ENCODE data around the gene DSCAM.

The DSCAM gene

DNA sequence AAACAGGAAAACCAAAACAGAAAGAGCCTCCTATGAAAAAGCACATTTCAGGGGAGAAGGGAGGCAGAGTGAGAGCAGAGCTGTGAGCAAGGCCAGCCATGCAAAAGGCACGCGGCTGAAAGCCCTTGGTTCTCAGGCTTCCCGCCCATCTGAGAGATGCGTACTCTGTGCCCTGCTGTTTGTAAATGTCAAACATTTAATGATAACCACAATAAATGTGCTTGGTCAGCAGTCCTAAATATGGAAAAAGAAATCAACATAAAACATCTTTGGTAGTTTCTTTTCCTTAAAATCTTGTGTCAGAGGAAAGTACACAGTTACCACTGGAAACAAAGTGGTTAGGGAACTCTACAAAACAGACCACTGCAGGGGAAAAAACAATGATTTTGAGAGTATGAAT lies 283.1 kb downstream of the DSCAM start:
- no peak overlapping the region for H3K4me3 ChIP-seq (replicated peaks; ENCODE audit: low read depth, low read length)
- DNase-seq (ENCODE audit: extremely low read depth, low read depth), result no peak
- TF ChIP-seq, protein P1, sequence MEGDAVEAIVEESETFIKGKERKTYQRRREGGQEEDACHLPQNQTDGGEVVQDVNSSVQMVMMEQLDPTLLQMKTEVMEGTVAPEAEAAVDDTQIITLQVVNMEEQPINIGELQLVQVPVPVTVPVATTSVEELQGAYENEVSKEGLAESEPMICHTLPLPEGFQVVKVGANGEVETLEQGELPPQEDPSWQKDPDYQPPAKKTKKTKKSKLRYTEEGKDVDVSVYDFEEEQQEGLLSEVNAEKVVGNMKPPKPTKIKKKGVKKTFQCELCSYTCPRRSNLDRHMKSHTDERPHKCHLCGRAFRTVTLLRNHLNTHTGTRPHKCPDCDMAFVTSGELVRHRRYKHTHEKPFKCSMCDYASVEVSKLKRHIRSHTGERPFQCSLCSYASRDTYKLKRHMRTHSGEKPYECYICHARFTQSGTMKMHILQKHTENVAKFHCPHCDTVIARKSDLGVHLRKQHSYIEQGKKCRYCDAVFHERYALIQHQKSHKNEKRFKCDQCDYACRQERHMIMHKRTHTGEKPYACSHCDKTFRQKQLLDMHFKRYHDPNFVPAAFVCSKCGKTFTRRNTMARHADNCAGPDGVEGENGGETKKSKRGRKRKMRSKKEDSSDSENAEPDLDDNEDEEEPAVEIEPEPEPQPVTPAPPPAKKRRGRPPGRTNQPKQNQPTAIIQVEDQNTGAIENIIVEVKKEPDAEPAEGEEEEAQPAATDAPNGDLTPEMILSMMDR (IDR thresholded peaks at IDR 0.05; ENCODE audit: low read depth, low read length, missing control alignments), result no peak

DNA sequence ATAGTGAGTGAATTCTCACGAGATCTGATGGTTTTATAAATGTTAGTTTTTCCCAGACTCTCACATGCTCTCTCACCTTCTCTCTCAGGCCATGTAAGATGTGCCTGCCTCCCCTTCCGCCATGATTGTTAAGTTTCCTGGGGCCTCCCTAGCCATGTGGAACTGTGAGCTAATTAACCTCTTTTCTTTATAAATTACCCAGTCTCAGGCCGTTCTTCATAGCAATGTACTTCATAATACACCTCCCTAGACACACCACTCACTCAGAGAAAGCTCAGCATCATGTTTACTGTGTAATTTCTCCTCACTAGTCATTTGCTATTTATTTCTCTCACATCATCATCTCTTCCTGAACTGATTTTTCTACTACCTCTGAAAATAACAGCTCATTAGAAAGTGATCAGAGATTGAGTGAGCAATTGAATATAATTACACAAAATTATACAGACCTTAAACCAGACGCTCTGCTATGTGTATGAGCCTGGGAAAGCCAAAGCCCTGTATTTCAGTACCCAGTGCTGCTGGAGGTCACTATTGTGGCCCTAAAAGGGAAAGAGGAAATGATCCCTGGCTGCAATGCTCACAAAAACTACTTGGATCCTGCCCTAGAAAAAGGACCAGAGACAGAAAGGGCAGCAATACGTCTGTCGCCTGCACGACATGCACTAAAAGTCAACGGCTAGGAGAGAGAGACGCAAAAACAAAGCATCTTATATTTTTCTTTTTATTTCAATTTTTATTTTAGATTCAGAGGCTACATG lies 284.5 kb downstream of the DSCAM start:
- DNase-seq (ENCODE audit: extremely low read depth, low read depth), result no peak
- TF ChIP-seq, protein P1 (IDR thresholded peaks at IDR 0.05; ENCODE audit: low read depth, low read length, missing control alignments), result no peak
- H3K4me3 ChIP-seq (replicated peaks; ENCODE audit: low read depth, low read length), result no peak overlapping the region

DNA sequence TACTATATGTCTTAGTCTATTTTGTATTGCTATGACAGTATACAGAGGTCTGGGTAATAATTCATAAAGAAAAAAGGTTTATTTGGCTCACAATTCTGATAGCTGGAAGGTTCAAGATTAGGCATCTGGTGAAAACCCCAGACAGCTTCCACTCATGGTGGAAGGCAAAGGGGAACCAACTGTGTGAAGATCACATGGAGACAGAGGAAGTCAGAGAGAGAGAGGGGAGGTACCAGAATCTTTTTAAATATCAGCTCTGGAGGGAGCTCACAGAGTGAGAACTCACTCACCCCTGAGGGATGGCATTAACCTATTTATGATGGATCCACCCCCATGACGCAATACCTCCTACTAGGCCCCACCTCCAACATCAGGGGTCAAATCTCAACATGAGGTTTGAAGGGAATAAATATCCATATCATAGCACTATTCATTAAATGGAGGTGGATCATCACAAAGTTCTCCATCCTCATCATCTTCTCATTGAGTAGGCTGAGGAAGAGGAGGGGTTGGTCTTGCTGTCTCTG lies 290.5 kb downstream of the DSCAM start:
- DNase-seq (ENCODE audit: extremely low read depth, low read depth), result no peak
- no peak overlapping the region for H3K4me3 ChIP-seq (replicated peaks; ENCODE audit: low read depth, low read length)
- TF ChIP-seq, protein P1 (IDR thresholded peaks at IDR 0.05; ENCODE audit: low read depth, low read length, missing control alignments), result no peak

DNA sequence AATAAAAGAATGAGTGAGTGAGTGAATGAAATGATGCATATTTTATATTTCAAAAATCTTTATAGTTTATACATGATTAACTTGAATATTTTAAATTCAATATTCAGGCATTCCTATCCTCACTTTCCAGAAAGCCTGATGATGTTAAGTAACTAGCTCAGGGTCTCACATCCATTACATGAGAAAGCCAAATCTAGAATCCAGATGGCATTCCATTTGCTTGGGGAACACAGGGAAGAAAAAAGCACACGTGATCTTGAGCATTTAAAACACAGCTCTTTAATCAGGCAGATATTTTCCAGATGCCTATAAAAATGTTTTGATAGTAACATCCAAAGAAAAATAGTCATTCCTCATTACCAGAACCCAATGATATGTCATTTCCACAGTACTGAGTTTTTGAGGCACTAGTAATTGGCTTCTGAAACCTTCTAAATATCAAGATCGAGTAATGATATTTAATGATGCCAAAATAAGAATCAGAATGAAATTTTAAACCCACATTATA lies 291.9 kb downstream of the DSCAM start:
- H3K4me3 ChIP-seq (replicated peaks; ENCODE audit: low read depth, low read length), result no peak overlapping the region
- no peak for DNase-seq (ENCODE audit: extremely low read depth, low read depth)
- TF ChIP-seq, protein P1 (IDR thresholded peaks at IDR 0.05; ENCODE audit: low read depth, low read length, missing control alignments), result no peak

DNA sequence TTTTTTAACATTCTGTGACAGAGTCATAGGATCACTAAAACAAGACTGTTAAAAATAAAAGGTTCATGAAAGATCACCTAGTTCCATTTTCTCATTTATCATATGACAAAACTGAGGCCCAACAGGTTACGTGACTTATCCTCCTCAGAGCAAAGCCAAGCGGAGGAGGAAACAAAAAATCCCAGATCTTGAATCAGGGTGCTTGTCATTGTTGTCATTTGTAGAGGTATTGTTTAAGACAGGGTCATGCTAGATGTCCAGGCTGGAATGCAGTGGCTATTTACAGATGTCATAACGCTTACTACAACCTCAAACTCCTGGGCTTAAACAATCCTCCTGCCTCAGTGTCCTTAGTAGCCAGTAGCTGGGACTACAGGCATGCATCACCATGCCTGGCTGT lies 293.2 kb downstream of the DSCAM start:
- no peak overlapping the region for H3K4me3 ChIP-seq (replicated peaks; ENCODE audit: low read depth, low read length)
- TF ChIP-seq, protein P1 (IDR thresholded peaks at IDR 0.05; ENCODE audit: low read depth, low read length, missing control alignments), result no peak
- DNase-seq (ENCODE audit: extremely low read depth, low read depth), result no peak

DNA sequence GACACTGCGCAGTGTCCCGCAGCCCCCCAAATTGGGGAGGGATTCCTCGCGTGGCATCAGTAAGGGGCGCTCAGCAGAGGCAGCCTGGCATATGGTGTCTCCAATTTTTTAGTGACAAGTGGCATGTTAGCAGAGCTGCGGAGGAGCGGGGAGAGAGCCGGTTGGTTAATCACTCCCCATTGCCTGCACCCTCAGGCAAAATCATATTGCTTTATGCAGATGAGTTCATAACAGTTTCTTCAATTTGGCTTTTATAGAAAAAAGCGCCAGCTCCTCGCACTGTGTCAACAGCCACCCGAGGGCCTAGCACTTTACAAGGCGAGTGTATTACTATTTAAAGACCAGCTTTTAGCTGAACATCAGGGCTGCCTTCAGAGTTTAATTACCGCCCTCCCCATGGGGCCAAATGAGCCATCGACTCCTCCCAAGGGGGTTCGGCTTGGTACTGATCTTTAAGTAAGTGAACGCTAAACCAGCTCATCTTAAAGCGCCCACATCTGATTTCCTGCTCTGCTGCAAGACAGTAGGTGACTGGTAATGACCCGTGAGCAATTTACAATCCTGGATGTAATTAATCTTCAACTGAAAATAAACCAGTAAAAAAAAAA lies 298.9 kb downstream of the DSCAM start:
- no peak for DNase-seq (ENCODE audit: extremely low read depth, low read depth)
- no peak overlapping the region for H3K4me3 ChIP-seq (replicated peaks; ENCODE audit: low read depth, low read length)
- TF ChIP-seq, protein P1 (IDR thresholded peaks at IDR 0.05; ENCODE audit: low read depth, low read length, missing control alignments), result no peak
